ENCODE measurements around the gene USP48. TPM values are rescaled to one million over a fixed set of nuclear protein-coding genes. Genes with fewer than 3 reads are reported as not detected.

USP48 gene
- total RNA-seq, 1 experiment from 2014 or later: 84.8 TPM

DNA sequence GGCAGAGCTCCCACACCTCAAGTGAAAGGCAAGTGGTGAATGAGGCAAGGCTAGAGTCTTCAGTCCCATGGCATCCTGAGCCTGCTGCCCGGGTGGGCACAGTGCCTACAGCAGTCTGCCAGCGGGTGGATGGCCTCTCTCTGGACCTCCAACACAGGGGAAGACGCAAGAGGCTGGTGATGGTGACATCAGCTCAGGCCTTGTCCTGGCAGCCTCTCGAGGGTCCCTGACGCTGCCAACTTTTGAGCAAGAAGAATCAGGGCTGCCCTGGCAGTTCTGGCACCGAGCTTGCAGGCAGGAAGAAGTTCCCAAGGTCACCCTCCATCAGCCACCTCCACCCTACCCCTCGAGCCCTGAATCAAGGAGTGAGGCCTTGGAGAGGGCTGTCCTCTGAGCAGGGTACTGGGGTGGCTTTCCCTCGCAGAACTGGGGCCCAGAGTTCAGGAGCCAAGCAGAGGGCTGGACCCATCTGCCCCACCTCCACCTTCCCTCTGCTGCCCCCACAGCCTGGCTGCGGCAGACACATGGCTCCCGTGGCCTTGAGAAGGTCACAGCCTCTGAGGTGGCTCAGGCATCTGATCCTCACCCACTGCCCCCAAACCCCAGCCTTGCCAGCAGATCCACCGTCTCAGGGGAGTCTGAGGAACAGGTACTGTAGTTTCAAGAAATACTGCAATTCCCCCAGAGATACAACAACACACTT is 119.5 kb downstream of the USP48 start:
- no peak overlapping the region for H2AFZ ChIP-seq (ENCODE audit: low read length)
- H4K20me1 ChIP-seq (ENCODE audit: control insufficient read depth, insufficient read depth, insufficient read length): no peaks in the 10 kb centered on the region
- H2BK5ac ChIP-seq (ENCODE audit: insufficient read length, low read length): no peak overlapping the region
- H3K18ac ChIP-seq (ENCODE audit: insufficient read length, low read depth, low read length): no peak overlapping the region
- no peak overlapping the region for H2BK120ac ChIP-seq (ENCODE audit: low read depth, low read length, poor library complexity, severe bottlenecking)
- no peak overlapping the region for H2BK15ac ChIP-seq (ENCODE audit: low read depth, low read length)
- peaks cover under 1% of the 10 kb centered on the region for H3K23me2 ChIP-seq (ENCODE audit: insufficient read length, low read depth, low read length, poor library complexity, severe bottlenecking)
- H3K79me2 ChIP-seq (ENCODE audit: insufficient read depth, low read length): no peaks in the 10 kb centered on the region
- no peak overlapping the region for H4K8ac ChIP-seq (replicated peaks; ENCODE audit: insufficient read length, low read depth, low read length)
- H3K27me3 ChIP-seq (ENCODE audit: insufficient read depth, low read length): no peaks in the 10 kb centered on the region; the same call in 1 of the 2 replicates
- Mint-ChIP-seq H3K27me3 (ENCODE audit: low read depth) (peaks cover 44% of the 10 kb centered on the region), H3K4me1 (peaks cover 15 to 33% of the 10 kb centered on the region in 2 experiments), H3K4me3 (no peak overlapping the region), H3K27ac (peak overlapping the region in 1 of 3 experiments; percentile 30; a peak in 1 of 7 replicates), H3K9me3 (no peaks in the 10 kb centered on the region), H3K36me3 (ENCODE audit: insufficient read depth in 1 of 3, low read depth in 3 of 3) (no peaks in the 10 kb centered on the region; a peak in 1 of 7 replicates)
- no peak overlapping the region for H3K9ac ChIP-seq (ENCODE audit: extremely low read depth, insufficient read length, low read length)
- H3K23ac ChIP-seq (ENCODE audit: insufficient read length, low read depth, low read length): no peak overlapping the region
- no peak overlapping the region for H2BK20ac ChIP-seq (ENCODE audit: low read depth, low read length, poor library complexity, severe bottlenecking)
- no peak overlapping the region for H3K27ac ChIP-seq (ENCODE audit: insufficient read length, low read depth, low read length)
- no peak overlapping the region for H2BK12ac ChIP-seq (ENCODE audit: insufficient read length, low read depth, low read length)
- no peaks in the 10 kb centered on the region for H3K9me3 ChIP-seq (ENCODE audit: control insufficient read depth, low read depth, low read length)
- H2AK5ac ChIP-seq (ENCODE audit: insufficient read length, low read length): no peak overlapping the region
- no peaks in the 10 kb centered on the region for H3K4me1 ChIP-seq (ENCODE audit: insufficient read depth, low read length)
- no CpG with 5 or more reads among the region's 11 CpGs for WGBS (ENCODE audit: extremely low coverage, insufficient read length, low lambda C conversion rate)
- no peak overlapping the region for H4K91ac ChIP-seq (ENCODE audit: insufficient read length, low read depth, low read length)
- no peak for DNase-seq
- no peak overlapping the region for H3K56ac ChIP-seq (ENCODE audit: insufficient read length, low read depth, low read length)
- no peak overlapping the region for H3T11ph ChIP-seq (ENCODE audit: low read length)
- no peak overlapping the region for H3K4ac ChIP-seq (ENCODE audit: low read depth, low read length)
- H3K4me2 ChIP-seq (ENCODE audit: insufficient read depth, insufficient read length, low read length): no peak overlapping the region
- TF ChIP-seq, protein P1, sequence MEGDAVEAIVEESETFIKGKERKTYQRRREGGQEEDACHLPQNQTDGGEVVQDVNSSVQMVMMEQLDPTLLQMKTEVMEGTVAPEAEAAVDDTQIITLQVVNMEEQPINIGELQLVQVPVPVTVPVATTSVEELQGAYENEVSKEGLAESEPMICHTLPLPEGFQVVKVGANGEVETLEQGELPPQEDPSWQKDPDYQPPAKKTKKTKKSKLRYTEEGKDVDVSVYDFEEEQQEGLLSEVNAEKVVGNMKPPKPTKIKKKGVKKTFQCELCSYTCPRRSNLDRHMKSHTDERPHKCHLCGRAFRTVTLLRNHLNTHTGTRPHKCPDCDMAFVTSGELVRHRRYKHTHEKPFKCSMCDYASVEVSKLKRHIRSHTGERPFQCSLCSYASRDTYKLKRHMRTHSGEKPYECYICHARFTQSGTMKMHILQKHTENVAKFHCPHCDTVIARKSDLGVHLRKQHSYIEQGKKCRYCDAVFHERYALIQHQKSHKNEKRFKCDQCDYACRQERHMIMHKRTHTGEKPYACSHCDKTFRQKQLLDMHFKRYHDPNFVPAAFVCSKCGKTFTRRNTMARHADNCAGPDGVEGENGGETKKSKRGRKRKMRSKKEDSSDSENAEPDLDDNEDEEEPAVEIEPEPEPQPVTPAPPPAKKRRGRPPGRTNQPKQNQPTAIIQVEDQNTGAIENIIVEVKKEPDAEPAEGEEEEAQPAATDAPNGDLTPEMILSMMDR (conservative IDR thresholded peaks at IDR 0.05): 0 out of 3 replicates have a peak, but pooled peaks have one; percentile 16
- no peak overlapping the region for H3K14ac ChIP-seq (ENCODE audit: insufficient read depth, low read length)
- H4K5ac ChIP-seq (ENCODE audit: insufficient read length, low read depth, low read length): no peak overlapping the region
- H3K79me1 ChIP-seq (ENCODE audit: insufficient read depth, low read depth, low read length, poor library complexity, severe bottlenecking): no peaks in the 10 kb centered on the region
